Right lobe of liver (tissue), 6 donors: ENCODE results near the gene PPP1R37. TPM values are rescaled to one million over a fixed set of nuclear protein-coding genes. Genes with fewer than 3 reads are reported as not detected.

Experiments used
- ATAC-seq, 4 donors: fragments of 200-7000 bp; cut with Tn5 transposase; one replicate each; pipeline ENCODE4 v1.9.1; 2020; ENCODE audit warnings: mild to moderate bottlenecking in 4 of 4, moderate library complexity in 4 of 4
- DNase-seq, 3 donors: peaks; one replicate each; pipeline ENCODE4 v3.0.0-alpha.2; 2020
- H3K27ac ChIP-seq, 3 donors: fragments of 200-600 bp; one replicate each; pipeline ENCODE4 v1.8.0; 2022
- H3K27me3 ChIP-seq, 2 donors: fragments of 200-600 bp; one replicate each; pipeline ENCODE4 v1.8.0; 2022
- H3K36me3 ChIP-seq, 4 donors: fragments of 200-600 bp; sonication (generic) in 1 of 4; one replicate each; pipeline versions ENCODE4 v1.5.1 to v1.8.0; 2017 to 2022; ENCODE audit warnings: control low read depth in 1 of 4
- H3K4me1 ChIP-seq, 4 donors: fragments of 200-600 bp; sonication (generic) in 1 of 4; one replicate each; pipeline versions ENCODE4 v1.5.1 to v1.8.0; 2017 to 2022; ENCODE audit warnings: control low read depth in 1 of 4
- H3K4me3 ChIP-seq, 3 donors: fragments of 200-600 bp; one replicate each; pipeline ENCODE4 v1.8.0; 2022
- H3K9me3 ChIP-seq, 4 donors: fragments of 200-600 bp; sonication (generic) in 1 of 4; one replicate each; pipeline versions ENCODE4 v1.5.1 to v1.8.0; 2017 to 2022; ENCODE audit warnings: control low read depth in 1 of 4
- POLR2A ChIP-seq: fragments of 450-650 bp; IDR thresholded peaks from one replicate; pipeline ENCODE4 v1.6.1; 2017; ENCODE audit warnings: antibody characterized with exemption, mild to moderate bottlenecking
- WGBS: methylation state at CpG from one replicate; pipeline ENCODE4 v1.1.6; 2018; ENCODE audit warnings: low coverage, low lambda C conversion rate; ENCODE audit not compliant: insufficient coverage; ENCODE audit errors: missing lambda C conversion rate; 5-methylcytosine and 5-hydroxymethylcytosine counted together
- intact Hi-C, 2 donors: fragments of 100-400 bp; cut with DNase I; formaldehyde crosslinking; loops; one replicate each; pipeline versions ENCODE4 v1.11.2 to v1.14.1; 2022
- total RNA-seq, 6 experiments: library from RNA; depleted of rRNA in 2 of 6; stranded (reverse); fragments of >200 nt in 2 of 6; fragmentation: NEBNext Ultra II Directional in 3 of 6; extraction: Animal tissue kit (Norgen Biotek cat#: 25700) in 3 of 6; gene quantifications; one replicate each; pipeline versions ENCODE4 v1.1.0 to v1.2.4, GENCODE V29; 2016 to 2023
- TF ChIP-seq, protein P1 (sequence below), 4 donors: fragments of 200-600 bp in 3 of 4; fragments of 450-650 bp in 1 of 4; IDR thresholded peaks; one replicate each; pipeline versions ENCODE4 v1.5.1 to v1.8.0; 2016 to 2022; ENCODE audit warnings: antibody characterized with exemption in 4 of 4, mild to moderate bottlenecking in 2 of 4
- donor health status: DM: no; HTN: yes; CAD: no.
- donor health status: DM: no; HTN: no; CAD: no.
- donor health status: DM: no; HTN: no; CAD: no.
- donor health status: DM: no; HTN: yes; CAD: no.
- donor health status: DM: no; HTN: yes; CAD: no.

Gene PPP1R37
- total RNA-seq, 6 experiments from 2014 or later, result 10.1 to 14.3 (median 11.0) TPM

DNA sequence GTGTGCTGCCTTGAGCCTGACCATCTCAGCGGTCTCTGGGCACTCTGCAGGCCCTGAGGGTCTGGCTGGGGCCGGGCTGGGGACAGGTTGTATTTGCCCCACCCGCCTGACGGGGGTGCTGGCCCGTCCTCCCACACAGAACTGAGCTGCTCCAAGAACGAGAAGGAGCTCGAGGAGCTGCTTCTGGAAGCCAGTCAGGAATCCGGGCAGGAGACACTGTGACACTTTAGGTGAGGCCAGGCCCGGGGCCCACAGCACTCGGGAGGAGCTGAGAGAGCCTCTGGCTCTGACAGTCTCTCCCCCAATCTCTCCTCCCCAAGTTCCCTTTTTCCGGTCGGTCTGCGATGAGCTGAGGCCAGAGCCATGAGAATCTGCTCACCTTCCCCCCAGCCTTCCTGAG, 53.3 kb downstream of the PPP1R37 start:
- Histone ChIP-seq H3K27ac (no peak overlapping the region), H3K4me3 (no peak overlapping the region), H3K4me1 (no peaks in the 10 kb centered on the region), H3K9me3 (no peaks in the 10 kb centered on the region), H3K27me3 (no peaks in the 10 kb centered on the region), H3K36me3 (peaks cover 0 to 13% (median 0%) of the 10 kb centered on the region in 4 donors)
- DNase-seq, result no peak
- intact Hi-C loops, result no loop called here
- 80% methylated on average over 1 of the region's 13 CpGs for WGBS
- ATAC-seq, result no peak
- TF ChIP-seq, protein P1, sequence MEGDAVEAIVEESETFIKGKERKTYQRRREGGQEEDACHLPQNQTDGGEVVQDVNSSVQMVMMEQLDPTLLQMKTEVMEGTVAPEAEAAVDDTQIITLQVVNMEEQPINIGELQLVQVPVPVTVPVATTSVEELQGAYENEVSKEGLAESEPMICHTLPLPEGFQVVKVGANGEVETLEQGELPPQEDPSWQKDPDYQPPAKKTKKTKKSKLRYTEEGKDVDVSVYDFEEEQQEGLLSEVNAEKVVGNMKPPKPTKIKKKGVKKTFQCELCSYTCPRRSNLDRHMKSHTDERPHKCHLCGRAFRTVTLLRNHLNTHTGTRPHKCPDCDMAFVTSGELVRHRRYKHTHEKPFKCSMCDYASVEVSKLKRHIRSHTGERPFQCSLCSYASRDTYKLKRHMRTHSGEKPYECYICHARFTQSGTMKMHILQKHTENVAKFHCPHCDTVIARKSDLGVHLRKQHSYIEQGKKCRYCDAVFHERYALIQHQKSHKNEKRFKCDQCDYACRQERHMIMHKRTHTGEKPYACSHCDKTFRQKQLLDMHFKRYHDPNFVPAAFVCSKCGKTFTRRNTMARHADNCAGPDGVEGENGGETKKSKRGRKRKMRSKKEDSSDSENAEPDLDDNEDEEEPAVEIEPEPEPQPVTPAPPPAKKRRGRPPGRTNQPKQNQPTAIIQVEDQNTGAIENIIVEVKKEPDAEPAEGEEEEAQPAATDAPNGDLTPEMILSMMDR (IDR thresholded peaks at IDR 0.05), result no peak
- no peak for TF ChIP-seq POLR2A

DNA sequence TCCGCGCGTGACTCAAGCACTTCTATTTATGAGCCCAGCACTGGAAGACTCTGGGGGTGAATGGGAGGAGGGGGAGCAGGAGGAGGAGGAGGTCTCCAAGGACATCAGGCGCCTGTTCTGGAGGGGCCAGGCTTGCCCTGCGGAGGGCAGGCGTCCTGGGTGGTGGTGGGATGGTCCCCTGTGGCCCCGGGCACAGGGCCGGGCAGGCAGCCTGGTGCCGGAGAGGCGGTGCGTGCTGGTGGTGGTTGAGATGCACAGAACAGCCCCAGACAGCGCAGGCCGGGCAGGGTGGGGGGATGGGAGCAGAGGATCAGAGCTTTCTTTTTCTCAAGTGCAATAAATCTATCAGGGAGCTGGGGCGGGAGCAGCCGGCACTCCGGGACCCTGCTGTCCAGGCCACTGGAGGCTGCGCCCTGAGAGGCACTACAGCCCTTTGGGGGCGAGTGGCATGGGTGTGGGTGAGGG, 53.8 kb downstream of the PPP1R37 start:
- WGBS, result 98% methylated on average over 8 of the region's 18 CpGs
- TF ChIP-seq POLR2A, result no peak
- TF ChIP-seq, protein P1 (IDR thresholded peaks at IDR 0.05), result no peak
- Histone ChIP-seq H3K27me3 (no peaks in the 10 kb centered on the region), H3K36me3 (peaks cover 0 to 13% (median 0%) of the 10 kb centered on the region in 4 donors), H3K4me3 (no peak overlapping the region), H3K9me3 (no peaks in the 10 kb centered on the region), H3K4me1 (no peaks in the 10 kb centered on the region), H3K27ac (no peak overlapping the region)
- intact Hi-C loops, result no loop called here
- DNase-seq (no peak), ATAC-seq (no peak)

DNA sequence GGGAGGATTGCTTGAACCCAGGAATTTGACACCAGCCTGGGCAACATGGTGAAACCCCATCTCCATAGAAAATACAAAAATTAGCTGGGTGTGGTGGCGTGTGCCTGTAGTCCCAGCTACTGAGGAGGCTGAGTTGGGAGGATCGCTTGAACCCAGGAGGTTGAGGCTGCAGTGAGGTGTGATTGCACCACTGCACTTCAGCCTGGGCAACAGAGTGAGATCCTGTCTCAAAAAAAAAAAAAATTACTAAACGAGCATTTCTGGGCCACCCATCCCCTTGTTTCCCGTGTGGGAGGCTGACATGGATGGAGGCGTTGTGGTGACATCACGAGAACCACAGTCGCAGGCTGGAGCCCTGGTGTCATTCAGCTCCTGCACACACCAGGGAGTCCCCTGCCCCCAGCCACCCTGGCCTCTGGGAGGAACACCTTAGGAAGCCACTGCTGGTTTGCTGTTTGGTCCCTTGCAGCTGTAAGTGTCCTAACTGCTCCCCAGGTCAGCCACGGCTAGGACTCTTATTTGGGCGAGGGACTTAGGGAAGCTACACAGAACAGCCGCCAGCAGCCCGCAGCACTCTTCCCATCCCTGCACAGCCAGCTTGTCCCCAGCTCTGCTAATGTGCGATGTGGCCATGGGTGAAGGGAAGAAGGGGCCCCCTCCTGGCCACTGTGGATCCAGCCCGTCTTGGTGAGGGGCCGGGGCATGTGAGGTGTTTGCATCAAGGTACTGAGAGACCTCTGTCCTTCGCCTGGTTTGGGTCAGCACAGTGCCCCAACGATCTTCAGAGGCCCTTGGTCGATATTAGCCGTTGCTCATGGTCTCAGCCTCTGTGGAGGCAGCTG, 55.1 kb downstream of the PPP1R37 start:
- no peak for DNase-seq
- 100% methylated on average over 1 of the region's 18 CpGs for WGBS
- intact Hi-C loops, result no loop called here
- ATAC-seq, result no peak
- Histone ChIP-seq H3K4me1 (peaks cover 0 to 11% (median 5%) of the 10 kb centered on the region in 4 donors), H3K9me3 (no peaks in the 10 kb centered on the region), H3K27ac (no peak overlapping the region), H3K36me3 (peaks cover 0 to 7% (median 0%) of the 10 kb centered on the region in 4 donors), H3K4me3 (no peak overlapping the region), H3K27me3 (peaks cover 0 to 10% of the 10 kb centered on the region in 2 donors)
- TF ChIP-seq POLR2A, result no peak
- TF ChIP-seq, protein P1 (IDR thresholded peaks at IDR 0.05), result no peak

DNA sequence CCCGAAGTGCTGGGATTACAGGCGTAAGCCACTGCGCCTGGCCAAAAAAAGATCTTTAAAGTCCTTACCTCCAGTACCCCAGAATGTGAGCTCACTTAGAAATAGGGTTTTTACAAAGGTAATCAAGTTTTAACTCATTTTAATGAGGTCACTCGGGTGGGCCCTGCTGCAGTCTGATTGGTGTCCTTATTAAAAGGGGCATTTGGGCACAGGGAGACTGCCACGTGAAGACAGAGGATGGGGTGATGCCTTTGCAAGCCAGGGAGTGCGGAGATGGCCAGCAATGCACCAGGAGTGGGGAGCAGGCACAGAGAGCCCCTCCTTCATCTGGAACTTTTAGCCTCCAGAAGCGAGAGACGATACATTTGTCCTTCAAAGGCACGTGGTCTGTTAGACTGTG, 56.1 kb downstream of the PPP1R37 start:
- intact Hi-C loops, result no loop called here
- 94% methylated on average over 6 of the region's 9 CpGs for WGBS
- TF ChIP-seq, protein P1 (IDR thresholded peaks at IDR 0.05), result no peak
- no peak for TF ChIP-seq POLR2A

More for the DNA sequence above, 56.1 kb downstream of the PPP1R37 start:
- DNase-seq (no peak), ATAC-seq (no peak)
- no peaks in the 10 kb centered on the region for H3K9me3 ChIP-seq
- H3K27ac ChIP-seq, result no peak overlapping the region
- H3K27me3 ChIP-seq, result peaks cover 0 to 19% of the 10 kb centered on the region in 2 donors
- peaks cover 0 to 20% (median 8%) of the 10 kb centered on the region in 4 donors for H3K4me1 ChIP-seq
- H3K4me3 ChIP-seq, result no peak overlapping the region
- peaks cover 0 to 7% (median 0%) of the 10 kb centered on the region in 4 donors for H3K36me3 ChIP-seq
